HepG2 (cell line): Measurements from ENCODE around the gene KCNQ1OT1. TPM values are rescaled to one million over a fixed set of nuclear protein-coding genes. Genes with fewer than 3 reads are reported as not detected.
A peak's percentile ranks its signal among the peaks of the same experiment; 100 is the strongest.

Source experiments
- ATAC-seq: fragments of 200-7000 bp; cut with Tn5 transposase; 3 replicates; pipeline ENCODE4 v1.9.1; 2020; ENCODE audit warnings: mild to moderate bottlenecking, moderate library complexity
- BruUV-seq: library from RNA; stranded (reverse); fragments of 400-500 nt; replicated peaks from 2 replicates; lab custom pipeline; 2021; lab: Mats Ljungman, UMichigan
- CTCF ChIA-PET: fragments of 300-600 bp; formaldehyde crosslinking; extraction: SDS; loops from one replicate; lab custom pipeline; 2021; ENCODE audit warnings: low total read pairs, inconsistent platforms, low intra/inter-chr PET ratio; lab: Yijun Ruan, JAX
- POLR2A ChIA-PET: fragments of 350-600 bp; sonication (Branson Sonifier 250); formaldehyde crosslinking; loops from one replicate; lab custom pipeline; 2020; ENCODE audit warnings: antibody characterized with exemption, inconsistent platforms; lab: Yijun Ruan, JAX
- DNase-seq: peaks from one replicate; pipeline ENCODE4 v3.0.0-alpha.2; 2015; ENCODE audit warnings: low spot score
- FAIRE-seq: peaks from 3 replicates; lab custom pipeline; 2011; peaks lifted over from hg19 to GRCh38; lab: Jason Lieb, UNC
- H2AFZ ChIP-seq: one replicate; pipeline ENCODE4 v1.6.1; 2011; ENCODE audit warnings: low read length, inconsistent platforms
- H3K27ac ChIP-seq: fragments of 300-600 bp; 3 replicates; pipeline ENCODE4 v1.8.0; 2011; ENCODE audit warnings: mixed run types, mild to moderate bottlenecking, mixed read lengths, low read length, inconsistent platforms; ENCODE audit not compliant: insufficient read depth; ENCODE audit errors: extremely low read length
- H3K27me3 ChIP-seq, 2 experiments: fragments of 200-600 bp in 1 of 2; 2 replicates in 1 of 2; 3 replicates in 1 of 2; pipeline versions ENCODE4 v1.6.0 to v1.8.0; 2011; ENCODE audit warnings: low read length in 2 of 2, mild to moderate bottlenecking in 2 of 2, moderate library complexity in 2 of 2, inconsistent platforms in 1 of 2; ENCODE audit not compliant: insufficient read depth in 2 of 2, control insufficient read depth in 1 of 2
- H3K36me3 ChIP-seq, 2 experiments: fragments of 200-600 bp in 1 of 2; replicated peaks in 1 of 2; 2 replicates in 1 of 2; 3 replicates in 1 of 2; pipeline versions ENCODE4 v1.5.1 to v1.8.0; 2011; ENCODE audit warnings: low read length in 2 of 2, inconsistent platforms in 1 of 2; ENCODE audit not compliant: insufficient read depth in 2 of 2, control insufficient read depth in 1 of 2
- H3K4me1 ChIP-seq: 2 replicates; pipeline ENCODE4 v1.5.1; 2012; ENCODE audit warnings: low read length, inconsistent platforms; ENCODE audit not compliant: insufficient read depth
- H3K4me2 ChIP-seq: 2 replicates; pipeline ENCODE4 v1.6.0; 2011; ENCODE audit warnings: low read depth, low read length, inconsistent platforms
- H3K4me3 ChIP-seq, 3 experiments: fragments of 200-600 bp in 1 of 3; sonication (generic), shearing (Covaris generic) in 1 of 3; replicated peaks in 1 of 3; 2 replicates each; pipeline ENCODE4 v1.5.1; 2011 to 2016; ENCODE audit warnings: low read length in 3 of 3, inconsistent platforms in 2 of 3, low read depth in 2 of 3, mild to moderate bottlenecking in 2 of 3, control low read depth in 1 of 3, mixed read lengths in 1 of 3; ENCODE audit not compliant: insufficient read depth in 1 of 3
- H3K79me2 ChIP-seq: one replicate; pipeline ENCODE4 v1.6.1; 2011; ENCODE audit warnings: low read length, inconsistent platforms; ENCODE audit not compliant: insufficient read depth
- H3K9ac ChIP-seq: 2 replicates; pipeline ENCODE4 v1.6.0; 2011; ENCODE audit warnings: mild to moderate bottlenecking, low read depth, low read length, inconsistent platforms; ENCODE audit not compliant: insufficient read depth
- H3K9me3 ChIP-seq: 2 replicates; pipeline ENCODE4 v1.5.1; 2012; ENCODE audit warnings: mild to moderate bottlenecking, low read length
- H4K20me1 ChIP-seq: 2 replicates; pipeline ENCODE4 v1.6.0; 2011; ENCODE audit warnings: inconsistent platforms, mild to moderate bottlenecking, low read length, moderate library complexity; ENCODE audit not compliant: insufficient read depth
- NFRKB ChIP-seq: fragments of 450-650 bp; IDR thresholded peaks from 2 replicates; pipeline ENCODE4 v1.6.1; 2017
- TBX3 ChIP-seq: fragments of 450-650 bp; IDR thresholded peaks from 2 replicates; pipeline ENCODE4 v1.6.1; 2017; ENCODE audit warnings: antibody characterized with exemption, mild to moderate bottlenecking, inconsistent platforms, borderline replicate concordance
- TFDP1 ChIP-seq: IDR thresholded peaks from 2 replicates; pipeline ENCODE4 v1.6.1; 2016; ENCODE audit warnings: missing compliant biosample characterization, missing genetic modification reagents, borderline replicate concordance
- ZFP37 ChIP-seq: sonication (generic); formaldehyde crosslinking; IDR thresholded peaks from 2 replicates; pipeline ENCODE4 v1.4.0; 2020; ENCODE audit warnings: missing genetic modification reagents, borderline replicate concordance
- ZMYM4 ChIP-seq: sonication (generic); formaldehyde crosslinking; IDR thresholded peaks from 2 replicates; pipeline ENCODE4 v1.8.1; 2023; ENCODE audit warnings: mild to moderate bottlenecking, missing genetic modification reagents
- ZSCAN22 ChIP-seq: sonication (generic); formaldehyde crosslinking; IDR thresholded peaks from 2 replicates; pipeline ENCODE4 v1.4.0; 2020; ENCODE audit warnings: mild to moderate bottlenecking, missing genetic modification reagents
- WGBS: methylation state at CpG from one replicate; pipeline ENCODE4 v1.1.6; 2017; ENCODE audit warnings: low lambda C conversion rate; 5-methylcytosine and 5-hydroxymethylcytosine counted together
- in situ Hi-C: cut with HindIII; loops from 2 replicates; pipeline ENCODE4 v1.10.0; 2017; ENCODE audit warnings: low pct_unique_long_range_greater_than_20kb; ENCODE audit not compliant: extremely low pct_ligation_motif_present
- intact Hi-C: fragments of 100-400 bp; cut with micrococcal nuclease; formaldehyde crosslinking; loops from one replicate; pipeline ENCODE4 v1.10.0; 2022; ENCODE audit not compliant: unreplicated experiment
- polyA plus RNA-seq, 8 experiments: library from polyadenylated mRNA; depleted of rRNA in 3 of 8; stranded (reverse) in 7 of 8; unstranded in 1 of 8; fragments of >200 nt; fragmentation: Illumina TruSeq in 4 of 8; extraction: Trizol in 4 of 8; gene quantifications; 2 replicates each; pipeline versions ENCODE4 v1.2.1 to v1.2.3, GENCODE V29; 2011 to 2016; ENCODE audit warnings: low read depth in 4 of 8, missing spikeins in 1 of 8, mixed read lengths in 1 of 8; ENCODE audit not compliant: insufficient read depth in 1 of 8
- total RNA-seq, 5 experiments: library from RNA; depleted of rRNA; stranded (reverse); fragments of >200 nt; fragmentation: Illumina TruSeq; extraction: Trizol; gene quantifications; 2 replicates each; pipeline ENCODE4 v1.2.3, GENCODE V29; 2016; ENCODE audit warnings: low read depth in 1 of 5
- TF ChIP-seq, protein P1 (sequence below): sonication (generic); formaldehyde crosslinking; IDR thresholded peaks from 2 replicates; pipeline ENCODE4 v1.4.0; 2020; ENCODE audit warnings: mild to moderate bottlenecking, missing genetic modification reagents
- TF ChIP-seq, protein P2 (sequence below): IDR thresholded peaks from 2 replicates; pipeline ENCODE4 v1.6.1; 2016; ENCODE audit warnings: control low read depth

Gene KCNQ1OT1
- total and polyA plus RNA-seq, 2 of the 13 experiments (the other 11 are each of a cell fraction or from before 2014, with no cell fraction given): 1.3 to 18.9 TPM

DNA sequence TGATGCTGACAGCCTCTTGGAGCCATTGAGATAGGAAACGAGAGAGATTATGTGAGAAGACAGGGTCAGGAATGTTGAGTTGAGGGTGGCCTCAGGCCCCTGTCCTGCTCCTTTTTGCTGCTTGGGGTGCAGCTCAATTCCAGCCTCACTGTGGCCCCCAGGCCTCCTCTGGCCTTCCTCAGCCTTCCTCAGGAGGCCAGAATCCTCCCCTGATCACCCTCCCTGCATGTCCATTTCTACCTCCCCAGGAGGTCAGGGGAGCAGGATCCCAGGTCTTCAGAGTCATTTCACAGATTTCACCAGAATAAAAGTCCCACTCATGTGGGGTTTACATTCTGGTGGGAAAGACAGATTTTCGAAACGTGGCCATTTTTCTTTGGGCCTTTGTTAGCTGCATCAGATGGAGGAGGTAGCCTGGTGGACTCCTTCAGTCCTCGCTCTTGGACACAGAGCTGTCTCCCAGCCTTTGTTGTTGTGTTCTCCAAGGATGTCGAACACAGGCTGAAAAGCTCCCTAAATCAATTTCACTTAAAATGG, 2.2 kb upstream of the KCNQ1OT1 start:
- Histone ChIP-seq H3K4me1 (peaks cover 35% of the 10 kb centered on the region), H3K9me3 (0 out of 2 replicates have a peak, but pooled peaks cover 5% of the 10 kb centered on the region), H3K27ac (no peak overlapping the region), H4K20me1 (peaks cover 23% of the 10 kb centered on the region), H3K4me3 (no peak overlapping the region), H3K36me3 (no peaks in the 10 kb centered on the region; a peak in 2 of 5 replicates), H3K79me2 (peaks cover 34% of the 10 kb centered on the region), H2AFZ (no peak overlapping the region), H3K9ac (no peak overlapping the region; the same call in 1 of the 2 replicates), H3K27me3 (peaks cover 0 to 9% of the 10 kb centered on the region in 2 experiments; a peak in 3 of 5 replicates), H3K4me2 (peak overlapping the region; percentile 88; the same call in 1 of the 2 replicates)
- POLR2A ChIA-PET: interaction anchor here (0.6 to 3.4 kb wide), 6 partner anchors 11 to 28 kb away, joined by 3 to 72 read pairs (median 3); no protein-coding TSS in a partner anchor
- TF ChIP-seq ZSCAN22 (CRISPR knock-in tag) (peak; percentile 77), ZMYM4 (0 out of 2 replicates have a peak, but pooled peaks have one; percentile 9), TBX3 (no peak)
- FAIRE-seq: no peak
- ATAC-seq: no peak
- CTCF ChIA-PET: no interaction called here
- in situ Hi-C loops: no loop called here
- intact Hi-C loops: no loop called here
- 83% methylated on average over 5 of the region's 5 CpGs for WGBS
- no TSS peak for BruUV-seq
- DNase-seq: no peak

- in situ Hi-C loops: no loop called here
- BruUV-seq: TSS peak; percentile 84
- FAIRE-seq (peak; percentile 51), ATAC-seq (peak; percentile 35), DNase-seq (peak; percentile 43)
- Histone ChIP-seq H3K4me1 (peaks cover 43% of the 10 kb centered on the region), H3K4me2 (peak overlapping the region; percentile 88), H3K4me3 (peak overlapping the region; percentile 73 to 95 (median 94)), H4K20me1 (peaks cover 30% of the 10 kb centered on the region), H2AFZ (no peak overlapping the region), H3K79me2 (peaks cover 42% of the 10 kb centered on the region), H3K9me3 (0 out of 2 replicates have a peak, but pooled peaks cover 2% of the 10 kb centered on the region), H3K36me3 (peaks cover under 1 to 4% of the 10 kb centered on the region in 2 experiments; a peak in 4 of 5 replicates), H3K9ac (peak overlapping the region; percentile 100), H3K27me3 (peaks cover 0 to 6% of the 10 kb centered on the region in 2 experiments; a peak in 3 of 5 replicates), H3K27ac (peak overlapping the region; percentile 95)
- ChIA-PET CTCF (no interaction called here), POLR2A (interaction anchor here (0.6 to 3.4 kb wide), 5 partner anchors 10 to 29 kb away, joined by 3 to 72 read pairs (median 3); no protein-coding TSS in a partner anchor)
- WGBS: 2% methylated on average over 7 of the region's 7 CpGs
- intact Hi-C loops: no loop called here
- TF ChIP-seq, protein P1, sequence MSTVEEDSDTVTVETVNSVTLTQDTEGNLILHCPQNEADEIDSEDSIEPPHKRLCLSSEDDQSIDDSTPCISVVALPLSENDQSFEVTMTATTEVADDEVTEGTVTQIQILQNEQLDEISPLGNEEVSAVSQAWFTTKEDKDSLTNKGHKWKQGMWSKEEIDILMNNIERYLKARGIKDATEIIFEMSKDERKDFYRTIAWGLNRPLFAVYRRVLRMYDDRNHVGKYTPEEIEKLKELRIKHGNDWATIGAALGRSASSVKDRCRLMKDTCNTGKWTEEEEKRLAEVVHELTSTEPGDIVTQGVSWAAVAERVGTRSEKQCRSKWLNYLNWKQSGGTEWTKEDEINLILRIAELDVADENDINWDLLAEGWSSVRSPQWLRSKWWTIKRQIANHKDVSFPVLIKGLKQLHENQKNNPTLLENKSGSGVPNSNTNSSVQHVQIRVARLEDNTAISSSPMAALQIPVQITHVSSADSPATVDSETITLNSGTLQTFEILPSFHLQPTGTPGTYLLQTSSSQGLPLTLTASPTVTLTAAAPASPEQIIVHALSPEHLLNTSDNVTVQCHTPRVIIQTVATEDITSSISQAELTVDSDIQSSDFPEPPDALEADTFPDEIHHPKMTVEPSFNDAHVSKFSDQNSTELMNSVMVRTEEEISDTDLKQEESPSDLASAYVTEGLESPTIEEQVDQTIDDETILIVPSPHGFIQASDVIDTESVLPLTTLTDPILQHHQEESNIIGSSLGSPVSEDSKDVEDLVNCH: no peak
- TF ChIP-seq TFDP1 (CRISPR knock-in tag) (0 out of 2 replicates have a peak, but pooled peaks have one; percentile 24), NFRKB (no peak), ZMYM4 (0 out of 2 replicates have a peak, but pooled peaks have one; percentile 6), ZFP37 (CRISPR knock-in tag) (no peak)
- TF ChIP-seq, protein P2, sequence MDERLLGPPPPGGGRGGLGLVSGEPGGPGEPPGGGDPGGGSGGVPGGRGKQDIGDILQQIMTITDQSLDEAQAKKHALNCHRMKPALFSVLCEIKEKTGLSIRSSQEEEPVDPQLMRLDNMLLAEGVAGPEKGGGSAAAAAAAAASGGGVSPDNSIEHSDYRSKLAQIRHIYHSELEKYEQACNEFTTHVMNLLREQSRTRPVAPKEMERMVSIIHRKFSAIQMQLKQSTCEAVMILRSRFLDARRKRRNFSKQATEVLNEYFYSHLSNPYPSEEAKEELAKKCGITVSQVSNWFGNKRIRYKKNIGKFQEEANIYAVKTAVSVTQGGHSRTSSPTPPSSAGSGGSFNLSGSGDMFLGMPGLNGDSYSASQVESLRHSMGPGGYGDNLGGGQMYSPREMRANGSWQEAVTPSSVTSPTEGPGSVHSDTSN (CRISPR knock-in tag): no peak
Observed at GRCh38 chr11:2701230-2701629, 1.4 kb upstream of the KCNQ1OT1 start.
